WERI-Rb-1 (cell line): Measurements from ENCODE around the gene ZMYND8.
"Not testable (repeated sequence)": the region's sequence is repeated elsewhere in the genome, so short reads cannot be mapped to it uniquely, and the experiment has no call there.

Experiments used
- DNase-seq: peaks from one replicate; pipeline ENCODE4 v3.0.0-alpha.2; 2020
- H3K27ac ChIP-seq: fragments of 250-450 bp; sonication (Bioruptor Pico); 2 replicates; pipeline ENCODE4 v1.5.1; 2020; ENCODE audit warnings: mild to moderate bottlenecking, moderate library complexity
- H3K27me3 ChIP-seq: fragments of 250-450 bp; sonication (Bioruptor Pico); 2 replicates; pipeline ENCODE4 v1.5.1; 2021; ENCODE audit warnings: mild to moderate bottlenecking, low read depth, moderate library complexity; ENCODE audit not compliant: insufficient read depth, severe bottlenecking
- H3K36me3 ChIP-seq: fragments of 250-450 bp; sonication (Bioruptor Pico); 2 replicates; pipeline ENCODE4 v1.5.1; 2020; ENCODE audit warnings: mild to moderate bottlenecking, moderate library complexity
- H3K4me3 ChIP-seq: 2 replicates; pipeline ENCODE4 v1.5.1; 2011; ENCODE audit warnings: low read depth, mild to moderate bottlenecking, control low read depth, low read length
- H3K9me3 ChIP-seq: fragments of 250-450 bp; sonication (Bioruptor Pico); 2 replicates; pipeline ENCODE4 v1.5.1; 2021; ENCODE audit warnings: mild to moderate bottlenecking, moderate library complexity; ENCODE audit not compliant: severe bottlenecking
- CTCF ChIP-seq: IDR thresholded peaks from 2 replicates; pipeline ENCODE4 v1.5.1; 2011; ENCODE audit warnings: low read depth, mild to moderate bottlenecking, control low read depth, inconsistent platforms, low read length

The ZMYND8 gene

GRCh38 chr20:47380481-47380880, 24.0 kb upstream of the ZMYND8 start:
- no peak for DNase-seq
- no peaks in the 10 kb centered on the region for H3K27me3 ChIP-seq
- TF ChIP-seq CTCF: no peak
- H3K27ac ChIP-seq: no peak overlapping the region
- H3K4me3 ChIP-seq: no peak overlapping the region
- no peaks in the 10 kb centered on the region for H3K36me3 ChIP-seq
- H3K9me3 ChIP-seq: no peaks in the 10 kb centered on the region

- Histone ChIP-seq H3K36me3 (no peaks in the 10 kb centered on the region), H3K27ac (no peak overlapping the region), H3K27me3 (no peaks in the 10 kb centered on the region), H3K4me3 (no peak overlapping the region), H3K9me3 (no peaks in the 10 kb centered on the region)
- no peak for TF ChIP-seq CTCF
- no peak for DNase-seq
These were observed 23.1 kb upstream of the ZMYND8 start for GRCh38 chr20:47379433-47380150.

GRCh38 chr20:47377122-47377722, 20.7 kb upstream of the ZMYND8 start:
- H3K9me3 ChIP-seq: no peaks in the 10 kb centered on the region
- no peak overlapping the region for H3K4me3 ChIP-seq
- no peak for DNase-seq
- TF ChIP-seq CTCF: peak; percentile 14; the same call in 1 of the 2 replicates
- no peaks in the 10 kb centered on the region for H3K36me3 ChIP-seq
- H3K27me3 ChIP-seq: no peaks in the 10 kb centered on the region
- H3K27ac ChIP-seq: no peak overlapping the region

GRCh38 chr20:47376096-47376643, 19.7 kb upstream of the ZMYND8 start:
- not testable (repeated sequence) for H3K4me3 ChIP-seq, DNase-seq, H3K36me3 ChIP-seq

GRCh38 chr20:47374121-47374520, 17.6 kb upstream of the ZMYND8 start:
- H3K36me3 ChIP-seq, DNase-seq, H3K27ac ChIP-seq, H3K9me3 ChIP-seq, H3K27me3 ChIP-seq, H3K4me3 ChIP-seq: not testable (repeated sequence)

More at GRCh38 chr20:47376096-47376643, 19.7 kb upstream of the ZMYND8 start:
- H3K9me3 ChIP-seq, H3K27me3 ChIP-seq, H3K27ac ChIP-seq: not testable (repeated sequence)

- no peak for DNase-seq
- no peak overlapping the region for H3K27ac ChIP-seq
- no peak for TF ChIP-seq CTCF
These were observed 16.8 kb upstream of the ZMYND8 start for GRCh38 chr20:47373206-47373733.

More at GRCh38 chr20:47373206-47373733, 16.8 kb upstream of the ZMYND8 start:
- Histone ChIP-seq H3K27me3 (no peaks in the 10 kb centered on the region), H3K9me3 (no peaks in the 10 kb centered on the region), H3K4me3 (no peak overlapping the region), H3K36me3 (no peaks in the 10 kb centered on the region)
